HS-5 (cell line): Measurements from ENCODE around the gene ARPC5L.
"Not testable (repeated sequence)": the region's sequence is repeated elsewhere in the genome, so short reads cannot be mapped to it uniquely, and the experiment has no call there.

ENCODE experiments used
- DNase-seq: peaks from one replicate; pipeline ENCODE4 v3.0.0-alpha.2; 2012; ENCODE audit warnings: low read depth

Gene ARPC5L

GRCh38 chr9:124841075-124841821, 20.7 kb upstream of the ARPC5L start:
- DNase-seq: no peak

DNA sequence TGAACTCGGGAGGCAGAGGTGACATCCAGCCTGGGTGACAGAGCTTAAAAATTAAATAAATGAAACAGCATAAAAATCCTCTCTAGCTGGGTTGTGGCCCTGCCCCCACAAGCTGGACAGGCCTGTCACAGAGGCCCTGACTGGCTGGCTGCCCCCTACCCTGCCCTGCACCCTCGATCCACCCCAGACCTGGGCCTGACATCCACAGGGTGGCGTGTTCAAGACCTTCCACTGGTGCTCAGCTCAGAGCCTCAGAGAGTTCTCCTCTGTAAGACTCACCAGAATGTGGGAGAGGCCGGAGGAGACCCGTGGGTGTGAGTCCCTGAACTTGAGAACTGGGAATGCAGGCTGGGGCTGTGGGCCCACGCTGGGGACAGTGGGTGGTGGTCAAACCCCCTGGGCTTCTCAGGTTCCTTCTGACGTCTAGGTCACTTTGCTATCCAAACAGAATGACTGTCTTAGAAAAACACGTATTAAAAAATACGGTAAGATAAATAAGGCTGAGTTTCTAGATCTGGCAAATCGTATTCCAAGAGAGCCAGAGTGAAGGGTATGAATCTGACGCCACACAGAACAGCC, 18.4 kb upstream of the ARPC5L start:
- DNase-seq: no peak

DNA sequence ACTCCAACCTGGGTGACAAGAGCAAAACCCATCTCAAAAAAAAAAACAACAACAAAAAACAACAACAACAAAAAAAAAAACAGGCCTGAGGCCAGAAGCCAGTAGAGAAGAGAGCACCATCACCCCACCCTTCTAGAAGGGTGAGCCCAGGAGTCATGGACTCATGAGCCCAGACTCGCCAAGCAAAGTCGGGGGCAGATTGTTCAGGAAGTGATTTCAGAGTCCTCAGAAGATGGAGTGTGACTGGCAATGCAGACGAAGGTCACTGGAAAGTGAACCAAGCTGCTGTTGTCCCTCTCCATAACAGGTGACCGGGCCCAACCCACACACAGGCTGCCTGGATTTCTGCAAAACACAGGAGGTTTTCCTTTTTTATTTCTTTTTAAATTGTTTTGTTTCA, 17.6 kb upstream of the ARPC5L start:
- no peak for DNase-seq

- DNase-seq: not testable (repeated sequence)
Observed at GRCh38 chr9:124846467-124846866, 15.5 kb upstream of the ARPC5L start.

GRCh38 chr9:124846969-124847368, 15.0 kb upstream of the ARPC5L start:
- DNase-seq: no peak

DNA sequence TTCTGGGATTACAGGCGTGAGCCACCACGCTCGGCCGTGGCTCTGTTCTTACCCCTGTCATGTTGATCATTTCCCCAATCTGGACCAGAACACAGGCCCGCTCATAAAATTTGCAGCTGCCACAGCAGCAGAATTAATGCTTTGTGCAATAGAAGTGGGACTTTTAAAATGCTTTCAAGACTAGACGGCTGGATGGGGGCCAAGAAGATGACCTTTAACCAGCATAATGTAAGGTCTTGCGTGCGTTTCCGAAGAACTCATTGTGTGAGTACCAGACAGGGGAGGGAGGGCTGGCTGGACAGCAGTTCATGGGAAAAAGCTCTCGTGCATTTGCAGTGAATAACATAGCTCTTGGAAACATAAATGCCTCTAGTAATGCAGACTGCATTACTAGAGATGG, 12.1 kb upstream of the ARPC5L start:
- DNase-seq: no peak

GRCh38 chr9:124852121-124852828, 9.7 kb upstream of the ARPC5L start:
- no peak for DNase-seq

DNA sequence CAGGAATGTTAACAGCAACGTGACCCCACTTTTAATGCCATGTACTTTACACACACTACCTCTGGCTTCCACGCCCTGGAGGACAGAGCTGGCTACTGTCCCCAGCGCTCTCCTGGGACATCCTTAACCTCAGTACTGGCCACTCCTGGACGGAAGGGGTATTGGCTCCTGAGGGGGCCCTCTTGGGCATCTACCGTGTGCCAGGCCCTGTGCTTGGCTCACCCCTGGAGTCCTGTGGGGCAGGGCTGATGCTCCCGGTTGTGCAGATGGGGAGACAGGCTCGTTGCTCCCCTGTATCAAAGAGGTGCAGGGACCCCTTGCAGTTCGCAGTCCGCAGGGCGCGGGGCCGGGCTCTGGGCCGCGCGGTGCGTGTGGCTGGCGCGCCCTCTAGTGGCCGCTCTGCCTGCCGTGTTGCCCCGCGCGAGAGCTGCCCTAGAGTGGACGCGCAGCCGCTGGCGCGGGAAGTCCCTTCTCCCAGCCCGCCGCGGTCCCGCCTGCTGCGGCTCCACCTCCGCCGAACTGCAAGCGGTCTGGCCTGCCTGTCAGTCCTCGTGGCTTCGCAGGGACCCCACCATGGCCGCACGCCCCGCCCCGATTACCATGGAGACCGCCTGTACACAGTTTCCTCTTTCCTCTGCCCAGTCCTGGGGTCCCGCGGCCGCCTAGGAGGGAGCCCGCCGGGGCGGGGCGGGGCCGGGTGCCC, 8.9 kb upstream of the ARPC5L start, which contains the start of gene WDR38:
Gene WDR38 (plus strand): TSS at position 632 of the 703 bp plus-strand sequence. CDS start 72 bp downstream, outside the sequence.
- DNase-seq: no peak

- no peak for DNase-seq
Observed at GRCh38 chr9:124853605-124854143, 8.3 kb upstream of the ARPC5L start.

- no peak for DNase-seq
Observed at GRCh38 chr9:124854161-124854560, 7.8 kb upstream of the ARPC5L start.

GRCh38 chr9:124854822-124855221, 7.1 kb upstream of the ARPC5L start:
- DNase-seq: no peak

DNA sequence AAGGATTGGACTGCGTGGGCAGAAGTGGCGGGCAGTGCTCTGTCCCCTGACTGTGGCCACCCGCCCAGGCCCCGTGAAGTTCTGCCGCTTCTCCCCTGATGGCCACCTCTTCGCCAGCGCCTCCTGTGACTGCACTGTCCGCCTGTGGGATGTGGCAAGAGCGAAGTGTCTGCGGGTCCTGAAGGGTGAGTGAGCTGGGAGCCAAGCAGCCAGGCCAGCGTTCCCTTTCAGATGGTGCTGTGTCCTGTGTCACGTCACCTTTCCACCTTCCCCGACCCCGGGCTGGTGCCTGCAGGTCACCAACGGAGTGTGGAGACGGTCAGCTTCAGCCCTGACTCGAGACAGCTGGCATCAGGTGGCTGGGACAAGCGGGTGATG, 6.4 kb upstream of the ARPC5L start:
- DNase-seq: no peak

- no peak for DNase-seq
Observed at GRCh38 chr9:124855944-124856765, 5.8 kb upstream of the ARPC5L start.

DNA sequence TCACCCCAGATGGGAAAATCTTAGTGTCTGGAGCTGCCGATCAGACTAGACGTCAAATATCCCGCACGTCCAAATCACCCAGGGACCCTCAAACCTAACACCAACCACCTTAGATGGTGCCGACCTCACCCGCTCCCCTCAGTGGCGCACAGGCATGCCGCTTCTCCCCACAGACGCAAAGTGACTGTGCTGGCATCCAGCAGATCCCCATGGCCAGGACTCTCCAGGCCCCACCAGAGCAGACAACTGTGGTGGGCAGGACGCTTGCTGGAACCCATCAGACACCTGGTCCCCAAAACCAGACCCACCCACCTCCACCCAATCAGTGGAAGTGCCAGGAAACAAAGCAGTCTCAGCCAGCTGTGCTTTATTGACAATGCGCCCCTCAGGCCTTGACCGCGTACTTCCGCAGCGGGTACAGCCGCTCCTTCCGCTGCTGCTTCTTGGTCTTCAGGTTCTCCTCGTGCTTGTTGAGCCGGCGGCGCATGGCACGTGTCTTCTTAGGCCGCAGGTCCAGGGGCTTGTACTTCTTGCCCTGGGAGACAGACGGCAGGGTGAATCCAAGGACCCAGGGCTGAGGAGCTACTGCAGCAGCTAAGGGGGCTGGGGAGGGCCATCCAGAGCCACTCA, 4.3 kb upstream of the ARPC5L start:
- no peak for DNase-seq

DNA sequence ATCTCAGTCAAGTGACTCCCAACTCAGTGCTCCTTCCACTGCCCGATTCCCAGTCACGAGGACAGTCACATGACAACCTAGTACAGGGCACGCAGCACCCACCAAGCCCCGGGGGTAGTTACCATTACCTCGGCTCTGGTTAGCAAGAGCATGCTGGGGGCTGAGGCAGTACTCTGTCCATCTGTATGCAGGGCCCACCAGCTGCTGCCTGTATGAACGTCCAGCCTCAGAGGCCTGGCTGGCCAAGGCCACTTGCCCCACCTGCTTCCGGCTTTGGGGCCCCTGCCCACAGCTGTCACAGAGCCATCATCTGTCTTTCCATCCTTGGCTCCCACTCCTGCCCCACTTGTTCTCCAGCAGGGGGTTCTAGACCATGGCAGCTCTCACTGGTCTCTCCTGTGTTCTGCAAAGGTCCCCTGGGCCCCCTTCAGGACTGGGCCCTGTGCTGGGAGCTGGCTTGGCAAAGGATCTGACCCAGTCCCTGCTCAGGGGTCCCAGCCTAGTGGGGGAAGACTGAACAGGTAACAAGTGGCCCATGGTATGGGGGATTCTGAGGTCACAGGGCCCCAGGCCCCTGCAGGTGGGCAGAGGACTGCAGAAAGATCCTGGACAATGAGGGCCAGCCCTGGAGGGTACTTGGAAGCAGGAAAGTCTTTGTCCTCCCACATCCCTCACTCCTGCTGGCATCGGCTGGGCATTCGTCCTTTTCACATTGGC, 3.4 kb upstream of the ARPC5L start:
- no peak for DNase-seq

DNA sequence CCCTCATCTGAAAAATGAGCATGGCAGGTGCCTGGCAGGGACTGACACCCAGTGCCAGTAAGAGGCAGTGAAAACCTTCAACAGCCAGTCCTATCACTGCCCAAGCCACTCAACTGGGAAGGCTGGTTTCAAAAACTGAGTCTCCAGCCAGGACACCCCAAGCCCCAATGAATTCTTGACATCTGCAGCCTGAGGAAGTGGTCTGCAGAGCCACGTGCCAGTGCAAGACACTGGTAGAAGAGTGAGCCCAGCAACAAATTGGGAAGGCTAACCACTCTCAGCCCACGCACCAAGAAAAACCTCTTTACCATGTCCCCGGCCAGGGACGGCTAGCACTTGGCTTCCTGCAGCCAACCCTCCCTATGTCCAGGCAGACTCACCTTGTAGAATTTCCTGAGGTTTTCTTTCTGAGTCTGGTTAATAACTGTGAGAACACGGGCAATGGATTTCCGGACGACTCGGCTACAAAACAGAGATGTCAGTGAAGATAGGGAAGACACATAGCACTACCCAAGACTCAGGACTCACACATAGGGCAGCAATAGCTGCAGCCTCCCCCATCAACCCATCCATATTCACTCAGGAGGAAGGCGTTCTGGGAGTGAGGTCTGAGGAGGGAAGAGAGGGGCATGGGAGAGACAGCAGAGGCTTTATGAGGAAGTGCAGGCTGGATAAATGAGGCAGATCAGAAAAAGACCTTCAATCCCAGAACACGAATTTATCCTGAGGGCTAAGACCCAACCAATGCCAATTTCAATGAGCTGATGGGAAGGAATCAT, 1.9 kb upstream of the ARPC5L start:
- DNase-seq: no peak

DNA sequence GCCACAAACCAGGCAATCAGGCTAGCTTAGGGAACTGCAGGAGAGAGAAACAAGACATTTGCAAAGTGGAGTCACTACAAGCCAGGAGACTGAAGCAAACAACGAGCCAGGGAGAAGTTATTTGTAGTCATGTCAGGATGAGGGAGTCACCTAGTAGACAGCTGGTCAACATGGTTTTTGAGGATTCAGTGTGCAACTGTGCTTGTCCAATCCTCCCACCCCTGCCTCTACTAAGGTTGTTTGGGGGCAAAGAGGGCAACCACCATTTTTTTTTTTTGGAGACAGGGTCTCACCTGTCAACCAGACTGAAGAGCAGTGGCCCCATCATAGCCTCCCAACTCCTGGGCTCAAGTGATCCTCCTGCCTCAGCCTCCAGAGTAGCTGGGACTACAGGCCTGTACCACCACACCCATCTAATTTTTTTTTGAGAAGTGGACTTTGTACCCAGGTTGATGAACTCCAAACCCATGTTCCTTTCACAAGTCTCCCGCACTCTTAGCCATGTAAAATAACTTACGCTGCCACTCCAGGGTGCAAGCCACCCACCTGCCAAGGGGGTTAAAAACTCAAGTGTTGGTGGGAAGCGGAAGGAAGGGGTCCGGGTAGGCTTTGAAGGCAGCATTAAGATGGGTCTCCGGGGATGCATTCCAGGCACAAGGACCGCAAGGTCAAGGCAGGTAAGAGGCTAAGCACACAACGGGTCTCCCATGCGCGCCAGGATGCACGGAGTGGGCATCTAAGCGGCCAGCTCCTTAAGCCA, 1.2 kb upstream of the ARPC5L start:
- DNase-seq: no peak

DNA sequence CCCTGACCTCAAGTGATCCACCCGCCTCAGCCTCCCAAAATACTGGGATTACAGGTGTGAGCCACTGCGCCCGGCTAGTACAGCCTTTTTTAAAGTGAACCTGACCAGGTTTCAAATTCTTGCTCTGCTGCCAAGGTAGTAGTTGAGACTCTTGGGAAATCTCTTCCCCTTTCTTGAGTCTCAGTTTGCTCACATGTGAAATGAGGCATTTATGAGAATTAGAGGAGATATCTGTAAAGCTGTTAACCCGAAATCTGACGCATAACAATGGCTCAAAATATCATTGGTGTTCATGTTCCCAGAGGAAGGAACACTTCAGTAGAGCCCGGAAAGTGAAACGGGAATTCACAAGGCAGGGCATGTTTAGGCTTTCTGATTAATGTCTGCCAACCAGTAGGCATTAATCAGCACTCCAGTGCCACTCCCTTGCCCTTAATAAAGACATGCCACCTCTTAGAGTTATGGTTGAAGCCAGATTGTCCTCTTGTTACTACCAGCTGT, 1.5 kb downstream of the ARPC5L start:
- DNase-seq: no peak
